ENCODE data around the gene PICK1. TPM values are rescaled to one million over a fixed set of nuclear protein-coding genes. Genes with fewer than 3 reads are reported as not detected.

PICK1 gene
- total RNA-seq, 3 donors from 2014 or later = 42.0 to 61.3 (median 49.9) TPM

DNA sequence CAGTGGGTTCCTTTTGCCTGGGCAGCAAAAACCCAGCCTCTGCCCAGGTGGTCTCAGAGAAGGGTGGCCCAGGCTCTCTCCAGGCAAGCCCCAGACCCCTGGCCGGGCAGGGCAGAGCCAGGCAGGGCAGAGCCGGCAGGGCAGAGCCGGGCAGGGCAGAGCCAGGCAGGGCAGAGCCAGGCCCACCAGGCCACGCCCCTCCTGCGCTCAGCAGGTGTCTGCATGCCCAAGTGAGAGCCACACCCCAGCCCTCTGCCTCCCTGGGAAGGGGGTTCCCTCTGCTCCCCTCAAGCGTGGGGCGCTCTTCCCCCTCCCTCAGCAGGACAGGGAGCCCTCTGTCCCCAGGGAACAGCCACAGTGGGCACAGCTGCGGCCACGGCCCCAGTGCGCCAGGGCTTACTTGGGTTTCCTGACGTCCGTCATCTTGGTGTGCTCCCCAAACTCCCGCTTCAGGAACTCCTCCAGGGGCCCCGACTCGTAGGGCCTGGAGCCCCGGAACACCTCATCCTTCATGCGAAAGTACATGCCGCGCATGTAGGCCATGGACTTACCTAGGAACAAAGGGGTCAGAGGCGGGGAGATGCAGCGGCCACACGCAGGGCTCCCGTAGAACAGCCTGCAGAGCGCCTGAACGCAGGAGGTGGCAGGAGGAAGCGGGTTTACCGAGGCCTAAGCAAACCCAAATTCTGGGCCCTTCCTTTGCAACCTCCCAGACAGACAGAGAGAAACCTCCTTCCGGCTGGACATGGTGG lies 63.3 kb downstream of the PICK1 start:
- TF ChIP-seq, protein P1, sequence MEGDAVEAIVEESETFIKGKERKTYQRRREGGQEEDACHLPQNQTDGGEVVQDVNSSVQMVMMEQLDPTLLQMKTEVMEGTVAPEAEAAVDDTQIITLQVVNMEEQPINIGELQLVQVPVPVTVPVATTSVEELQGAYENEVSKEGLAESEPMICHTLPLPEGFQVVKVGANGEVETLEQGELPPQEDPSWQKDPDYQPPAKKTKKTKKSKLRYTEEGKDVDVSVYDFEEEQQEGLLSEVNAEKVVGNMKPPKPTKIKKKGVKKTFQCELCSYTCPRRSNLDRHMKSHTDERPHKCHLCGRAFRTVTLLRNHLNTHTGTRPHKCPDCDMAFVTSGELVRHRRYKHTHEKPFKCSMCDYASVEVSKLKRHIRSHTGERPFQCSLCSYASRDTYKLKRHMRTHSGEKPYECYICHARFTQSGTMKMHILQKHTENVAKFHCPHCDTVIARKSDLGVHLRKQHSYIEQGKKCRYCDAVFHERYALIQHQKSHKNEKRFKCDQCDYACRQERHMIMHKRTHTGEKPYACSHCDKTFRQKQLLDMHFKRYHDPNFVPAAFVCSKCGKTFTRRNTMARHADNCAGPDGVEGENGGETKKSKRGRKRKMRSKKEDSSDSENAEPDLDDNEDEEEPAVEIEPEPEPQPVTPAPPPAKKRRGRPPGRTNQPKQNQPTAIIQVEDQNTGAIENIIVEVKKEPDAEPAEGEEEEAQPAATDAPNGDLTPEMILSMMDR (IDR thresholded peaks at IDR 0.05) = no peak
- TF ChIP-seq POLR2AphosphoS5 (IDR thresholded peaks at IDR 0.05) (no peak), POLR2A (IDR thresholded peaks at IDR 0.05) (no peak)
- no peak for DNase-seq (ENCODE audit: low spot score in 2 of 2)
- Histone ChIP-seq H3K27me3 (no peaks in the 10 kb centered on the region), H3K27ac (no peak overlapping the region), H3K36me3 (no peaks in the 10 kb centered on the region), H3K9me3 (no peaks in the 10 kb centered on the region), H3K4me1 (no peaks in the 10 kb centered on the region), H3K4me3 (no peak overlapping the region)
- intact Hi-C loops (cut with DNase I; ENCODE audit: low total_unique reads) = no loop called here

DNA sequence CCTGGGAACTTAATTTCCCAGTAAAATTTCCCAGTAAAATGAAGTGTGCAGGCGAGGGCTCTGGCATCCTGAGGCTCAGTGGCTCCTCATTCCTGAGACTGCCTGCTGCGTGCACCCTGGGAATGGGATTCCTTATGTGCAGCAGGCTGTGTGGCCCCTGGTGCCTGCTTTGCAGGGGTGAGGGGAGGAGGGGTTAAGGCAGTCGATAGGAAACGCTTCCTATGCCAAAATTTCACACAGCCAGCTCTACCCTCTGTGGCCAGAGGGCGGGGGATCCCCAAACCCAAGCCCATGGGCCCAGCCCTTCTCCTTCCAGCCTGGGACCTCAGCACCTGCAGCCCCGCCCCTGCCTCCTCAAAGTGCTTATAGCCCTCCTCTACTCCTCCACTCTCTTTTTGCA lies 65.4 kb downstream of the PICK1 start:
- intact Hi-C loops (cut with DNase I; ENCODE audit: low total_unique reads) = no loop called here
- H3K27ac ChIP-seq = no peak overlapping the region
- no peak for TF ChIP-seq POLR2AphosphoS5 (IDR thresholded peaks at IDR 0.05)
- TF ChIP-seq, protein P1 (IDR thresholded peaks at IDR 0.05) = no peak
- TF ChIP-seq POLR2A (IDR thresholded peaks at IDR 0.05) = no peak

DNA sequence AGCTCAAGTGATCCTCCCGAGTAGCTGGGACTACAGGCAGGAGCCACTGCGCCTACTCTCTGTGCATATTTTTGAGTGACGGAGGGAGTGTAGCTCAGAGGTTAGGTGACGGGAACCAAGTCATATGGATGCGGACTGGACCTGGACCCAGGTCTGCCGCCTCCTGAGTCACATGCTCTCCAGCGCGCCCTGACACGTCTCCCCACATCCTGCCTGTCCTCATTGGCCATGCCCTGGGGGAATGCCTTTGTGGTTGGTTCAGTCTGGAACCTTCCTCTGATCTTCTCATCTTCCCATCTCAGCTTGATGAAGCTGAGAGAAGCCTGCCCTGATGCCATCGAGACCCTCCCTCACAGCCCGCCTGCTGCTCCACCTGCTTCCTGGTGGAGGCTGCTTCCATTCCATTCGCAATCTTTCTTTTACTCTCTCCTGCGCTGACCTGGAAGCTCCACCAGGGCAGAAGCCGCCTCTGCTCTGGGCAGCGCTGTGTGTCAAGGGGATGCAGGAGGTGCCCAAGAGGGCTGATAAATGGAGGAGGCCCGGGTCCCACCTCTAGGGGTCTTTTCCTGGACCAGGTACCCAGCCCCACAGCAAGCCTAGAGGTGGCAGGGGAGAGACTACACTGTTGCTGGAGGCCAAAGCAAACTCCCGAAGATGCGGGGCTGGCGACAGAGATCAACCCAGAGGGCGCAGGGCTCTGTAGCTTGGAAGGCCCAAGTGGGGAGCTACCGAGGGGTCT lies 67.2 kb downstream of the PICK1 start:
- Histone ChIP-seq H3K36me3 (no peaks in the 10 kb centered on the region), H3K27ac (no peak overlapping the region), H3K9me3 (no peaks in the 10 kb centered on the region), H3K4me3 (no peak overlapping the region), H3K27me3 (no peaks in the 10 kb centered on the region), H3K4me1 (no peaks in the 10 kb centered on the region)
- intact Hi-C loops (cut with DNase I; ENCODE audit: low total_unique reads) = no loop called here
- DNase-seq (ENCODE audit: low spot score in 2 of 2) = peak in 1 of 2 donors; percentile 52
- TF ChIP-seq, protein P1 (IDR thresholded peaks at IDR 0.05) = no peak
- TF ChIP-seq POLR2AphosphoS5 (IDR thresholded peaks at IDR 0.05) (no peak), POLR2A (IDR thresholded peaks at IDR 0.05) (no peak)

More for the DNA sequence above, 65.4 kb downstream of the PICK1 start:
- H3K4me1 ChIP-seq = no peaks in the 10 kb centered on the region
- no peak overlapping the region for H3K4me3 ChIP-seq
- no peak for DNase-seq (ENCODE audit: low spot score in 2 of 2)
- no peaks in the 10 kb centered on the region for H3K27me3 ChIP-seq
- no peaks in the 10 kb centered on the region for H3K9me3 ChIP-seq
- H3K36me3 ChIP-seq = no peaks in the 10 kb centered on the region

DNA sequence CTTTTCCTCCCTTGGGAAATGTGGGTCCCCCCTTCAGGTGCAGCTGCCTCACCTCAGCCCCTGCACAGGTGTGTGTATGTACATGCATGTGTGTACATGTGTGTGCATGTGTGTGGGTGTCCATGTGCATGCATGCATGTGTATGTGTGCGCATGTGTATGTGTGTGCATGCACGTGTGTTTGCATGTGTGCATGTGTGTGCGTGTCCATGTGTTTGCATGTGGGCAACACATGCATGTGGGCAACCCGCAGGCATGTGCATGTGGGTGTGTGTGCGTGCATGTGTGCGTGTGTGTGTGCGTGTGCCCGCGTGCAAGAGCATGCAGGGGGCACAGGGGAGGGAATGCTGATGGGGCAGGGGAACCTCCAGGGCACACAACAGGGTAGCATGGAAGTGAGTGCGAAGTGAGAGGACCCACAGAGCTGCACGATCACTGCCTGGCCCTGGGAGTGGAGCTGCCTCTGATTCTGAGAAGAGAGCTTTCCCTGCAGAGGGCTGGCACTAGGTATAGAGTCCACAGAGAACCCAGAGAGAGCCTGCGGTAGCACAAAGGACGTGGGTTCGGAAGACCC lies 67.9 kb downstream of the PICK1 start:
- H3K4me3 ChIP-seq = no peak overlapping the region
- no peaks in the 10 kb centered on the region for H3K4me1 ChIP-seq
- no peaks in the 10 kb centered on the region for H3K36me3 ChIP-seq
- H3K9me3 ChIP-seq = no peaks in the 10 kb centered on the region
- no peak for DNase-seq (ENCODE audit: low spot score in 2 of 2)
- TF ChIP-seq, protein P1 (IDR thresholded peaks at IDR 0.05) = no peak
- no peak for TF ChIP-seq POLR2A (IDR thresholded peaks at IDR 0.05)
- TF ChIP-seq POLR2AphosphoS5 (IDR thresholded peaks at IDR 0.05) = no peak
- no peaks in the 10 kb centered on the region for H3K27me3 ChIP-seq
- intact Hi-C loops (cut with DNase I; ENCODE audit: low total_unique reads) = no loop called here
- no peak overlapping the region for H3K27ac ChIP-seq

Other genes starting within 250 kb of the PICK1 start
- gene GCAT, start 249.5 kb upstream of the PICK1 start, total RNA-seq = 10 to 100 TPM; 17.3 to 23.7 (median 21.6) TPM
- gene GALR3, start 234.0 kb upstream of the PICK1 start, total RNA-seq = under 1 TPM in 1 of 3 donors, not detected in 2; 0.44 TPM
- gene ANKRD54, start 213.1 kb upstream of the PICK1 start, total RNA-seq = 10 to 100 TPM; 27.5 to 41.3 (median 34.9) TPM
- 100 to 1,000 TPM; 471 to 569 (median 490) TPM for gene EIF3L, start 208.0 kb upstream of the PICK1 start, total RNA-seq
- 10 to 100 TPM in 2 of 3 donors, 1 to 10 TPM in 1; 8.6 to 25.6 (median 22.0) TPM for gene MICALL1, start 151.1 kb upstream of the PICK1 start, total RNA-seq
- under 1 TPM in 1 of 3 donors, not detected in 2; 0.64 TPM for gene C22orf23, start 103.8 kb upstream of the PICK1 start, total RNA-seq
- gene POLR2F, start 103.7 kb upstream of the PICK1 start, total RNA-seq = 10 to 100 TPM; 66.7 to 93.7 (median 82.4) TPM
- gene SOX10, start 72.8 kb upstream of the PICK1 start, total RNA-seq = 100 to 1,000 TPM in 1 of 3 donors, 10 to 100 TPM in 1, under 1 TPM in 1; 0.16 to 101 (median 24.9) TPM
- gene SLC16A8, start 26.8 kb downstream of the PICK1 start, total RNA-seq = 1 to 10 TPM in 1 of 3 donors, under 1 TPM in 1, not detected in 1; 0.33 to 1.3 TPM
- gene BAIAP2L2, start 53.3 kb downstream of the PICK1 start, total RNA-seq = 1 to 10 TPM in 2 of 3 donors, under 1 TPM in 1; 0.80 to 1.3 (median 1.0) TPM
- 10 to 100 TPM; 41.1 to 68.1 (median 59.3) TPM for gene PLA2G6, start 124.4 kb downstream of the PICK1 start, total RNA-seq
- gene MAFF, start 144.6 kb downstream of the PICK1 start, total RNA-seq = 100 to 1,000 TPM in 1 of 3 donors, 10 to 100 TPM in 2; 37.3 to 126 (median 85.5) TPM
- 10 to 100 TPM; 30.6 to 49.5 (median 42.4) TPM for gene TMEM184B, start 215.6 kb downstream of the PICK1 start, total RNA-seq